CD4-positive, alpha-beta T cell treated with Interferon alpha-2 for 1 hour (primary cell): ENCODE measurements around the gene MICAL1.
"Not testable (repeated sequence)": the region's sequence is repeated elsewhere in the genome, so short reads cannot be mapped to it uniquely, and the experiment has no call there.

Experiments used
- DNase-seq, 2 donors: peaks; one replicate each; pipeline ENCODE4 v3.0.0-alpha.2; 2020 to 2022

MICAL1 gene

GRCh38 chr6:109474995-109475394 lies 19.4 kb upstream of the MICAL1 start:
- no peak for DNase-seq

GRCh38 chr6:109473120-109473519 lies 17.5 kb upstream of the MICAL1 start:
- DNase-seq = no peak

- DNase-seq = no peak
Measured at GRCh38 chr6:109472132-109472995, 16.8 kb upstream of the MICAL1 start.

DNA sequence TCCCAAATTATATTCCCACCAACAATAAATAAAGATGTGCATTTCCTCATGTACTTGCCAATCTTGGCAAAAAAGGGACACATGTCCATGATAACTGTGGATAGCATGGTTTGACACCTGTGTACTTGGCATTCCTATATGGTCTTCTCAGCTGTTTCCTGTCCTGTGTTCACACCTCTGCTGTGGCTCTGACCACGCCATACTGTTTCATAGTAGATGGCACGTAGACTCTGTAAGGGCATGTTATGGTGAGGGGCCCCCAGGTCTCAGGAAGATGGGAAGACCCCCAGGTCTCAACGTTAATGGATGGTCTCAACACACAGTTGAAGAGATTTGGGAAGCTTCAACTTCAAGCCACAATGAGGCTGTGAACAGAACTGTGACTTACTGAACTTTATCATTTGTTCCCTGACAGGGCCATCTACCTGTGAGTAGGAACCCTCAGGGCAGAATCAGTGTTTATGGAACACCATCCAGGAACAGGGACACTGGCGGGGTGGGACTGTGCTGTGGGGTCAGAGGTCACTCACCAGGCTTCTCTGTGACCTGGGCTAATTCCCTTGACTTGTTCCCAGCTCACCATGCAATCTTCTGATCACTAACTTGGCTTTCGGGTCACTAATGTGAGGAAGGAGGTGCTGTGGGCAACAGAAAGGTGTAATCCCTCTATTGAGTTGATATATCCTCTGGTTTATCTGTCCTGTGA lies 15.7 kb upstream of the MICAL1 start:
- DNase-seq = no peak

DNA sequence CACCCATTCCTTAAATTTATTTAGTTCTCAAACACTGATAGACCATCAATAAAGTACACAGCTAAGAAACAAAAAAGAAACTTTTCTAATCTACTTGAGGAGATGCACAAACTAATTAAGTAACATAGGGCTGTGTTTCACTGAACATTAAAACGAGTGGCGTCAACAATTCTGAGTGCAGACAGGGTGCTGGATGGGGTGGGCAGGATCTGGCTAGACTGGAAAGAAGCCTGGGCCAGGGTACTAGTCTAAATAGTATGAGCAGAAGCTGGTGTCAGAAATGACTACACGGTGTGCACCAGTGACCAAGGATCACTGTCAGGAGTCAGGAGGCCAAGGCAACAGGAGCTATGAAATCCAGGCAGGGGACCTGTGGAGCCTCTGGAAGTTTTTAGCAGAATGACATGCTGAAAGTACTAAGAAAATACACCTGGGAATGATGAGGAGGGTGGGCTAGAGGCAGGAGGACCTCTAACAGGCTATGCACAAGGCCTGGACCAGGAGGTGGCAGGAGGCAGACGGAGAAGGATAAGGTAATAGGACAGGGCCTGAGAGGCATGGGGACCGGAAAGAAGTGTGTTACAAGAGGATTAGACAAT lies 14.1 kb upstream of the MICAL1 start:
- DNase-seq = no peak

DNA sequence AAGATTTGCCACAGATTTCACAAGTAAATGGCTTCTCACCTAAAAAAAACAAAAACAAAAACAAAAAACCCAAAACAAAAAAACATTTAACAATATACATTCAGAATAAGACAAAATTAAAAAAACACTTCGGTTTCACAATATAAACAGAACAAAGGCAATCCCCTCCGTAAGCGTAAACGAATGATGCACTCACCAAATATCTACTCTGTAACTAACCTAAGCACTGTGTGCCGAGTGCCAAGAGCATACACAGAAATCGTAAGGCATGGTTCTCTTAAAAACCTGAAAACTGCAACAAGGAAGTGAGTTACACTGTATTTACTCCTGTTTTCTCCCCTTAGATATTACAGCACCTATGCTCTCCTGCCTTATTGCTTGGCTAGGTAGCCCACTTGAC lies 12.1 kb upstream of the MICAL1 start:
- no peak for DNase-seq

GRCh38 chr6:109466212-109466923 lies 10.8 kb upstream of the MICAL1 start:
- DNase-seq = no peak

GRCh38 chr6:109465772-109466171 lies 10.2 kb upstream of the MICAL1 start:
- no peak for DNase-seq

GRCh38 chr6:109461733-109462526 lies 6.4 kb upstream of the MICAL1 start:
- DNase-seq = no peak

- not testable (repeated sequence) for DNase-seq
Measured at GRCh38 chr6:109461205-109461604, 5.6 kb upstream of the MICAL1 start.

DNA sequence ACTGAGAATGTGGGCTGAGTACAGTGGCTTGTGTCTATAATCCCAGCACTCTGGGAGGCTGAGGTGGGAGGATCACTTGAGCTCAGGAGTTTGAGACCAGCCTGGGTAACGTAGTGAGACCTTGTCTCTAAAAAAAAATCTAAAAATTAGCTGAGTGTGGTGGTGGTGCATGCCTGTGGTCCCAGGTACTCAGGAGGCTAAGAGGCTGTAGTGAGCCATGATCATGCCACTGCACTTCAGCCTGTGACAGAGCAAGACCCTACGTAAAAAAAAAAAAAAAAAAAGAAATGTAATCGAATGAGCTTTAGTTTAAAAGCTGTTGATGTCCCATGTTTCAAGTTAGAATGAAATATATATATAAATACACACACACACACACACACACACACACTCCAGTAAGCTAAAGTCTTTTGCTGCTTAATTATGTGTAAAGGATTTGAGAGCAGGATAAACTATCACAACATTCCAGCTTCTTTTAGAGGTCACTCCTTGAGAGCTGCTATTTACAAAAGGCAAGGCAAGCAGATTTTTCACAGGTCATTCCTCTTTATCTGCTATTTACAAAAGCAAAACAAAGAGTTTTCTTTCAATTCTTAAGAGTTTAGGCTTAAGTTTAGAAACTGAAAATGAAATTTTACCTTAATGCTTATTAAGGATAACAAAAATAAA lies 4.7 kb upstream of the MICAL1 start:
- no peak for DNase-seq

DNA sequence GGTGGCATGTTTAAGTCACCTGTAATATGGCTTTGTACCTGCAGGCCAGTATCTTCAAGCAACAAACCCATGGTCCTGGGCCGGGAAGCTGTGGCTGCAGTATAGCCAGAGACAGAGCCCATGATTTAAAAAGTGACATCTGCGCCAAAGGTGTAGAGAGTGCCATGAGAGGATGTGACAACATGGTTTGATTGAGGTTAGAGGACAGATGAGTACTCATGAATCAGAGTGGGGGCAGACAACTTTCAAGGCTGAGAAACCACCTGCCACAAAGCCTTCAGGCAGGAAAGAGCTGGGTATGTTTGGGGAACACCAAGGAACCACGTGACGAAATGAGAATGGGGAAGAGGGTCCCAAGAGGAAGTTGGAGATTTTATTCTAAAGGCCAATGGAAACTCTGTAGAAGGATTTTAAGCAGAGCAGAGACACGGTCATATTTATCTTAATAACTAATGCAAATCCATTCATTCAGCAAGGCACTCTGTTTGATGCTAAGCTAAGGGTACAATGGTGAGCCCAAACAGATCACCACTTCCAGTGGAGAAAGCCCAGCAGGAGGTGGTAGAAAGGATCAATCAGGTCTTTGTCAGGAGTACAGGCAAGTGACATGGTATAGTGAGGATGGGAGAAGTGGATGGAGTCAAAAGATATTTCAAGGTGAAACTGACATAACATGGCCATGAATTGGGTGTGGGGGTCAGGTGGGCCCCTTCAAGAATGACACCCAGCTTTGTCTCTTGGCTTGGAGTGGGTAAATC lies 3.4 kb upstream of the MICAL1 start:
- peak; percentile 53 to 59 for DNase-seq

GRCh38 chr6:109457562-109457996 lies 2.0 kb upstream of the MICAL1 start:
- DNase-seq = no peak

- no peak for DNase-seq
Measured at GRCh38 chr6:109456710-109457561, 1.4 kb upstream of the MICAL1 start.

- no peak for DNase-seq
Measured at GRCh38 chr6:109456111-109456583, 575 bp upstream of the MICAL1 start.

- peak; percentile 74 to 80 for DNase-seq
Measured at GRCh38 chr6:109454496-109455436, 806 bp downstream of the MICAL1 start.

GRCh38 chr6:109453594-109454495 lies 1.7 kb downstream of the MICAL1 start:
- no peak for DNase-seq
